GM18502 (cell line): ENCODE measurements around the gene GAMT.

Experiments used
- ATAC-seq: cut with Tn5 transposase; IDR thresholded peaks from one replicate; pipeline ENCODE4 v1.9.1; 2021; ENCODE audit warnings: mild to moderate bottlenecking; ENCODE audit not compliant: unreplicated experiment, poor library complexity

GAMT gene

GRCh38 chr19:1434040-1434366, 32.7 kb upstream of the GAMT start:
- ATAC-seq = no peak

- no peak for ATAC-seq
Measured at GRCh38 chr19:1433119-1434039, 32.0 kb upstream of the GAMT start.

- no peak for ATAC-seq
Measured at GRCh38 chr19:1432507-1432887, 31.2 kb upstream of the GAMT start.

- ATAC-seq = no peak
Measured at GRCh38 chr19:1431759-1432506, 30.6 kb upstream of the GAMT start.

- ATAC-seq = no peak
Measured at GRCh38 chr19:1430246-1430645, 28.9 kb upstream of the GAMT start.

- no peak for ATAC-seq
Measured at GRCh38 chr19:1429750-1430149, 28.4 kb upstream of the GAMT start.

GRCh38 chr19:1428738-1429391, 27.5 kb upstream of the GAMT start:
- no peak for ATAC-seq

GRCh38 chr19:1427221-1427920, 26.0 kb upstream of the GAMT start:
- no peak for ATAC-seq

- no peak for ATAC-seq
Measured at GRCh38 chr19:1426736-1427135, 25.4 kb upstream of the GAMT start.

GRCh38 chr19:1425902-1426301, 24.6 kb upstream of the GAMT start:
- no peak for ATAC-seq

- ATAC-seq = no peak
Measured at GRCh38 chr19:1425102-1425837, 23.9 kb upstream of the GAMT start.

- no peak for ATAC-seq
Measured at GRCh38 chr19:1424192-1424955, 23.0 kb upstream of the GAMT start.

GRCh38 chr19:1423436-1424191, 22.3 kb upstream of the GAMT start:
- no peak for ATAC-seq

- ATAC-seq = no peak
Measured at GRCh38 chr19:1422943-1423342, 21.6 kb upstream of the GAMT start.

GRCh38 chr19:1422360-1422759, 21.0 kb upstream of the GAMT start:
- ATAC-seq = no peak

- ATAC-seq = no peak
Measured at GRCh38 chr19:1421958-1422305, 20.6 kb upstream of the GAMT start.

GRCh38 chr19:1421218-1421957, 20.0 kb upstream of the GAMT start:
- no peak for ATAC-seq

GRCh38 chr19:1420590-1420989, 19.2 kb upstream of the GAMT start:
- ATAC-seq = no peak
